Tibial artery (tissue), 4 donors: Measurements from ENCODE around the gene MEN1.
"Not testable (repeated sequence)": the region's sequence is repeated elsewhere in the genome, so short reads cannot be mapped to it uniquely, and the experiment has no call there.

Experiments used
- DNase-seq, 2 donors: peaks; one replicate each; pipeline ENCODE4 v3.0.0-alpha.2; 2019
- H3K27ac ChIP-seq, 2 donors: fragments of 200-600 bp; sonication (generic) in 1 of 2; 1 replicate in 1 of 2; 2 replicates in 1 of 2; pipeline ENCODE4 v1.5.1; 2018 to 2019; ENCODE audit warnings: mild to moderate bottlenecking in 1 of 2
- H3K27me3 ChIP-seq, 2 donors: fragments of 200-600 bp; sonication (generic) in 1 of 2; one replicate each; pipeline versions ENCODE4 v1.5.1 to v1.6.0; 2016 to 2019
- H3K36me3 ChIP-seq, 3 donors: fragments of 200-600 bp; sonication (generic) in 2 of 3; one replicate each; pipeline ENCODE4 v1.5.1; 2016 to 2019; ENCODE audit warnings: mild to moderate bottlenecking in 2 of 3
- H3K4me1 ChIP-seq, 4 donors: fragments of 200-600 bp; sonication (generic) in 2 of 4; 1 replicate in 3 of 4; 2 replicates in 1 of 4; pipeline ENCODE4 v1.5.1; 2016 to 2019
- H3K4me3 ChIP-seq, 2 donors: fragments of 200-600 bp; sonication (generic) in 1 of 2; 1 replicate in 1 of 2; 2 replicates in 1 of 2; pipeline ENCODE4 v1.5.1; 2018 to 2019; ENCODE audit warnings: mild to moderate bottlenecking in 2 of 2
- H3K9me3 ChIP-seq, 3 donors: fragments of 200-600 bp; sonication (generic) in 1 of 3; one replicate each; pipeline ENCODE4 v1.5.1; 2016 to 2019
- CTCF ChIP-seq, 2 experiments: fragments of 200-600 bp in 1 of 2; fragments of 450-650 bp in 1 of 2; IDR thresholded peaks; one replicate each; pipeline ENCODE4 v1.5.1; 2017 to 2019; ENCODE audit warnings: antibody characterized with exemption in 2 of 2, mild to moderate bottlenecking in 1 of 2, moderate library complexity in 1 of 2
- intact Hi-C: fragments of 100-400 bp; cut with DNase I; formaldehyde crosslinking; loops from one replicate; pipeline ENCODE4 v1.15.0; 2023; ENCODE audit warnings: low total_unique reads

The MEN1 gene

DNA sequence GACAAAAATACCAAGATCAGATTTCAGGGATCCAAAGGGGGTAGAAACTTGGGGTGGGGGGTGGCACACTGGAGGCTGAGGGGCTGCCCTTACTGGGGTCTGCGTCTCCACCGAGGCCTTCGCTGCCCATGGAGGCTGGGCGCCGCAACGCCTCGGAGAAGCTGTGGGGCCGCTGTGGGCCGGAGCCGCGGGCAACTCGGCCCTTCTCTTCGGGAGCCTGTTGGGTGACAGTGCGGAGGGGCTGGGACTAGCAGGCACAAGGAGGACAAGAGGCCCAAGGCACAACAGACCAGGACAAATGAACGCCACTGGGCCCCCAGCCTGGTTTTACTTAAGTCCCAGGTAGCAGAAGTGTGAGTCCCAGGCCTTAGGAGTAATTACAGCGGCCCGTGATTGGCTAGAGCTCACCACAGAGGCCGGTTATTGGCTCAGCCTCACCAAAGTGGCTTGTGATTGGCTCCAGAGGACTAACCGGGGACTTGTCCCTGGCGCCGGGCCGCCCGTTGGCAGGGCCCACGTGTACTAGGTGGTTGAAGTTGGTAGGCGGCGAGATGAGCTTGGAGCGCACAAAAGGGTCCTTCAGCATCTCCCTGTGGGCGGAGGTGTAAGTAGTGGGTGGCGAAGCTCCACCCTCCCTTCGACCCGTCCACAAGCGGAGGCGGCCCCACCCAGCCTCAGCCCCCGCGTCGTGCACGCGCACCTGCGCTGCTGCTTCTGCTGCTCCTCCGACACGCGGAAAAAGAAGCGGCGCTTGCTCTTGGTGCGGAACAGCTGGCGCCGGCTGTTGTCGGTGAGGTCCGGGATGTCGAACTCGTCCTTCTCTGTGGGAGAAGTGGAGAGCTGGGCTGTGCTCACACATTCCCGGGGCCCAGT, 16.5 kb upstream of the MEN1 start:
- Histone ChIP-seq H3K4me1 (no peaks in the 10 kb centered on the region), H3K27me3 (no peaks in the 10 kb centered on the region), H3K9me3 (no peaks in the 10 kb centered on the region), H3K36me3 (peaks cover 0 to 52% (median 0%) of the 10 kb centered on the region in 3 donors), H3K4me3 (no peak overlapping the region), H3K27ac (no peak overlapping the region)
- no peak for TF ChIP-seq CTCF (IDR thresholded peaks at IDR 0.05)
- intact Hi-C loops, result no loop called here
- no peak for DNase-seq

GRCh38 chr11:64826062-64826461, 15.7 kb upstream of the MEN1 start:
- H3K27ac ChIP-seq, result no peak overlapping the region
- no peaks in the 10 kb centered on the region for H3K9me3 ChIP-seq
- TF ChIP-seq CTCF (IDR thresholded peaks at IDR 0.05), result no peak
- H3K4me3 ChIP-seq, result no peak overlapping the region
- DNase-seq, result no peak
- H3K36me3 ChIP-seq, result peaks cover 0 to 44% (median 0%) of the 10 kb centered on the region in 3 donors
- intact Hi-C loops, result no loop called here
- no peaks in the 10 kb centered on the region for H3K27me3 ChIP-seq
- H3K4me1 ChIP-seq, result no peaks in the 10 kb centered on the region

DNA sequence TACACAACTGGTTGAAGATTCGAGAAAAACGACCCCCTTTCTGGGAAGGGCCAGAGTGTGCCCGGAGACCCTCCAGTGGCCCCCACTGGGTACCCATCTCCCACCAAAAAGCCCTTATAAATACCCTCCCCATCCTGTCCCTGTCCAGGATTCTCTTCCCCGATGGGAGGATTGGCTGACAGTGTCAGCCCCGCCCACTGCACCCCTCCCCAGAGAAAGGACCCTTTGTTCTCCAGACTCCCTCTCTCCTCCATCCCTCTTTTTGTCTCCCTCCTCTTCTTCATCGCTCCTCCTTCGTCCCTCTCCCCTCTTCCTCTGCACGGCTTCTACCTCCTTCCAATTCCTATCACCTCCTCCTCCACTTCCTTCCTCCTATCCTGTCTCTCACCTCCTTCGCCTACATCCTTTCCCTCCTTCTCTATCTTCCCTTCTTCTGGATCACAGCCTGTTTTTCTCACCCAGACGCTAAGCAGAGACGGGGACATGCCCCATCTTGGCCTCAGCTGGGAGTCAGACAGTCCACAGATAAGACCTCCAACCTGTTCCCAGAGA, 13.3 kb upstream of the MEN1 start:
- Histone ChIP-seq H3K9me3 (no peaks in the 10 kb centered on the region), H3K27ac (no peak overlapping the region), H3K27me3 (no peaks in the 10 kb centered on the region), H3K4me1 (no peaks in the 10 kb centered on the region), H3K36me3 (peaks cover 0 to 24% (median 0%) of the 10 kb centered on the region in 3 donors), H3K4me3 (no peak overlapping the region)
- intact Hi-C loops, result no loop called here
- no peak for TF ChIP-seq CTCF (IDR thresholded peaks at IDR 0.05)
- no peak for DNase-seq

GRCh38 chr11:64817476-64817875, 7.1 kb upstream of the MEN1 start:
- intact Hi-C loops, result no loop called here

GRCh38 chr11:64815433-64815832, 5.1 kb upstream of the MEN1 start:
- H3K27ac ChIP-seq, H3K4me1 ChIP-seq, intact Hi-C loops, H3K36me3 ChIP-seq, H3K9me3 ChIP-seq, DNase-seq, H3K27me3 ChIP-seq, H3K4me3 ChIP-seq: not testable (repeated sequence)

More at GRCh38 chr11:64817476-64817875, 7.1 kb upstream of the MEN1 start:
- DNase-seq, result no peak
- Histone ChIP-seq H3K27ac (no peak overlapping the region), H3K27me3 (no peaks in the 10 kb centered on the region), H3K9me3 (no peaks in the 10 kb centered on the region), H3K36me3 (no peaks in the 10 kb centered on the region), H3K4me3 (no peak overlapping the region), H3K4me1 (no peaks in the 10 kb centered on the region)
- TF ChIP-seq CTCF (IDR thresholded peaks at IDR 0.05), result no peak

- peaks cover 0 to 5% (median 3%) of the 10 kb centered on the region in 4 donors for H3K4me1 ChIP-seq
- intact Hi-C loops, result no loop called here
- H3K27ac ChIP-seq, result no peak overlapping the region
- H3K4me3 ChIP-seq, result no peak overlapping the region
- no peak for DNase-seq
- no peaks in the 10 kb centered on the region for H3K9me3 ChIP-seq
- no peak for TF ChIP-seq CTCF (IDR thresholded peaks at IDR 0.05)
- H3K36me3 ChIP-seq, result no peaks in the 10 kb centered on the region
- H3K27me3 ChIP-seq, result no peaks in the 10 kb centered on the region
Measured at GRCh38 chr11:64814712-64815187, 4.4 kb upstream of the MEN1 start.
